Hepatocyte (in vitro differentiated cells): Measurements from ENCODE around the gene CABP4.

Experiments used
- CTCF ChIP-seq: fragments of 200-600 bp; sonication (generic); IDR thresholded peaks from 2 replicates; pipeline ENCODE4 v1.5.1; 2016; ENCODE audit warnings: antibody characterized with exemption, mild to moderate bottlenecking; ENCODE audit not compliant: poor library complexity
- EZH2 ChIP-seq: fragments of 200-600 bp; sonication (generic); IDR thresholded peaks from 2 replicates; pipeline ENCODE4 v1.6.1; 2016; ENCODE audit warnings: antibody characterized with exemption, mild to moderate bottlenecking, borderline replicate concordance

GRCh38 chr11:67468456-67468758 is 13.3 kb downstream of the CABP4 start:
- TF ChIP-seq CTCF, result no peak
- TF ChIP-seq EZH2, result no peak
